A549 (cell line): Measurements from ENCODE around the gene P4HA1.

ENCODE experiments used
- EHMT2 ChIP-seq: fragments of 200-600 bp; sonication (generic); IDR thresholded peaks from 2 replicates; pipeline ENCODE4 v1.6.1; 2016; ENCODE audit warnings: antibody characterized with exemption, low read depth, mild to moderate bottlenecking, moderate library complexity
- ESRRA ChIP-seq: fragments of 150-350 bp; IDR thresholded peaks from 2 replicates; pipeline ENCODE4 v1.6.1; 2014; ENCODE audit warnings: mild to moderate bottlenecking, low read length, borderline replicate concordance
- KDM1A ChIP-seq: fragments of 200-600 bp; sonication (generic); IDR thresholded peaks from 2 replicates; pipeline ENCODE4 v1.6.1; 2016; ENCODE audit warnings: low read depth, mild to moderate bottlenecking
- MAZ ChIP-seq: fragments of 150-350 bp; IDR thresholded peaks from 2 replicates; pipeline ENCODE4 v1.6.1; 2014; ENCODE audit warnings: antibody characterized with exemption, low read depth, low read length, borderline replicate concordance
- MYC ChIP-seq: IDR thresholded peaks from 2 replicates; pipeline ENCODE4 v1.6.1; 2012; ENCODE audit warnings: mild to moderate bottlenecking, inconsistent platforms, low read length, improper control_type of control experiment, borderline replicate concordance
- POLR2A ChIP-seq: IDR thresholded peaks from 2 replicates; pipeline ENCODE4 v1.6.1; 2012; ENCODE audit warnings: mild to moderate bottlenecking, low read length
- RAD21 ChIP-seq, 2 experiments: fragments of >200 bp in 1 of 2; sonication (Bioruptor Twin) in 1 of 2; formaldehyde crosslinking in 1 of 2; IDR thresholded peaks in 1 of 2; conservative IDR thresholded peaks in 1 of 2; 2 replicates in 1 of 2; 3 replicates in 1 of 2; pipeline ENCODE4 v1.6.1; 2012 to 2018; ENCODE audit warnings: inconsistent platforms in 1 of 2
- RCOR1 ChIP-seq: fragments of 150-350 bp; IDR thresholded peaks from 2 replicates; pipeline ENCODE4 v1.6.1; 2014; ENCODE audit warnings: antibody characterized with exemption, low read length, low read depth
- REST ChIP-seq: fragments of 200-600 bp; sonication (generic); IDR thresholded peaks from 2 replicates; pipeline ENCODE4 v1.6.1; 2016; ENCODE audit warnings: antibody characterized with exemption, mild to moderate bottlenecking, moderate library complexity
- ZC3H11A ChIP-seq: fragments of 450-650 bp; IDR thresholded peaks from 2 replicates; pipeline ENCODE4 v1.6.1; 2014; ENCODE audit warnings: antibody characterized with exemption, mild to moderate bottlenecking
- ZFP36 ChIP-seq: fragments of 450-650 bp; IDR thresholded peaks from 2 replicates; pipeline ENCODE4 v1.6.1; 2014; ENCODE audit warnings: borderline replicate concordance; ENCODE audit not compliant: partially characterized antibody
- TF ChIP-seq, protein P1 (sequence below): fragments of >200 bp; sonication (Bioruptor Twin); formaldehyde crosslinking; IDR thresholded peaks from 3 replicates; pipeline ENCODE4 v1.5.1; 2016
- TF ChIP-seq, protein P2 (sequence below): fragments of >200 bp; sonication (Bioruptor Twin); formaldehyde crosslinking; IDR thresholded peaks from 3 replicates; pipeline ENCODE4 v1.6.1; 2016

GRCh38 chr10:73136627-73137026 is 40.0 kb upstream of the P4HA1 start:
- TF ChIP-seq MAZ (no peak), MYC (no peak), RCOR1 (no peak), EHMT2 (no peak), ZC3H11A (no peak), KDM1A (no peak), RAD21 (conservative IDR thresholded peaks at IDR 0.05 in 1 of 2, IDR thresholded peaks at IDR 0.05 in 1 of 2) (no peak), REST (no peak), POLR2A (no peak), ZFP36 (no peak), ESRRA (no peak)
- TF ChIP-seq, protein P1, sequence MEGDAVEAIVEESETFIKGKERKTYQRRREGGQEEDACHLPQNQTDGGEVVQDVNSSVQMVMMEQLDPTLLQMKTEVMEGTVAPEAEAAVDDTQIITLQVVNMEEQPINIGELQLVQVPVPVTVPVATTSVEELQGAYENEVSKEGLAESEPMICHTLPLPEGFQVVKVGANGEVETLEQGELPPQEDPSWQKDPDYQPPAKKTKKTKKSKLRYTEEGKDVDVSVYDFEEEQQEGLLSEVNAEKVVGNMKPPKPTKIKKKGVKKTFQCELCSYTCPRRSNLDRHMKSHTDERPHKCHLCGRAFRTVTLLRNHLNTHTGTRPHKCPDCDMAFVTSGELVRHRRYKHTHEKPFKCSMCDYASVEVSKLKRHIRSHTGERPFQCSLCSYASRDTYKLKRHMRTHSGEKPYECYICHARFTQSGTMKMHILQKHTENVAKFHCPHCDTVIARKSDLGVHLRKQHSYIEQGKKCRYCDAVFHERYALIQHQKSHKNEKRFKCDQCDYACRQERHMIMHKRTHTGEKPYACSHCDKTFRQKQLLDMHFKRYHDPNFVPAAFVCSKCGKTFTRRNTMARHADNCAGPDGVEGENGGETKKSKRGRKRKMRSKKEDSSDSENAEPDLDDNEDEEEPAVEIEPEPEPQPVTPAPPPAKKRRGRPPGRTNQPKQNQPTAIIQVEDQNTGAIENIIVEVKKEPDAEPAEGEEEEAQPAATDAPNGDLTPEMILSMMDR = no peak
- TF ChIP-seq, protein P2, sequence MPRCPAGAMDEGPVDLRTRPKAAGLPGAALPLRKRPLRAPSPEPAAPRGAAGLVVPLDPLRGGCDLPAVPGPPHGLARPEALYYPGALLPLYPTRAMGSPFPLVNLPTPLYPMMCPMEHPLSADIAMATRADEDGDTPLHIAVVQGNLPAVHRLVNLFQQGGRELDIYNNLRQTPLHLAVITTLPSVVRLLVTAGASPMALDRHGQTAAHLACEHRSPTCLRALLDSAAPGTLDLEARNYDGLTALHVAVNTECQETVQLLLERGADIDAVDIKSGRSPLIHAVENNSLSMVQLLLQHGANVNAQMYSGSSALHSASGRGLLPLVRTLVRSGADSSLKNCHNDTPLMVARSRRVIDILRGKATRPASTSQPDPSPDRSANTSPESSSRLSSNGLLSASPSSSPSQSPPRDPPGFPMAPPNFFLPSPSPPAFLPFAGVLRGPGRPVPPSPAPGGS = no peak
